Tibial artery (tissue), 4 donors: Measurements from ENCODE around the gene CDSN.

Experiments
- DNase-seq, 2 donors: peaks; one replicate each; pipeline ENCODE4 v3.0.0-alpha.2; 2019
- H3K27ac ChIP-seq, 2 donors: fragments of 200-600 bp; sonication (generic) in 1 of 2; 1 replicate in 1 of 2; 2 replicates in 1 of 2; pipeline ENCODE4 v1.5.1; 2018 to 2019; ENCODE audit warnings: mild to moderate bottlenecking in 1 of 2
- H3K27me3 ChIP-seq, 2 donors: fragments of 200-600 bp; sonication (generic) in 1 of 2; one replicate each; pipeline versions ENCODE4 v1.5.1 to v1.6.0; 2016 to 2019
- H3K36me3 ChIP-seq, 3 donors: fragments of 200-600 bp; sonication (generic) in 2 of 3; one replicate each; pipeline ENCODE4 v1.5.1; 2016 to 2019; ENCODE audit warnings: mild to moderate bottlenecking in 2 of 3
- H3K4me1 ChIP-seq, 4 donors: fragments of 200-600 bp; sonication (generic) in 2 of 4; 1 replicate in 3 of 4; 2 replicates in 1 of 4; pipeline ENCODE4 v1.5.1; 2016 to 2019
- H3K4me3 ChIP-seq, 2 donors: fragments of 200-600 bp; sonication (generic) in 1 of 2; 1 replicate in 1 of 2; 2 replicates in 1 of 2; pipeline ENCODE4 v1.5.1; 2018 to 2019; ENCODE audit warnings: mild to moderate bottlenecking in 2 of 2
- H3K9me3 ChIP-seq, 3 donors: fragments of 200-600 bp; sonication (generic) in 1 of 3; one replicate each; pipeline ENCODE4 v1.5.1; 2016 to 2019
- CTCF ChIP-seq, 2 experiments: fragments of 200-600 bp in 1 of 2; fragments of 450-650 bp in 1 of 2; IDR thresholded peaks; one replicate each; pipeline ENCODE4 v1.5.1; 2017 to 2019; ENCODE audit warnings: antibody characterized with exemption in 2 of 2, mild to moderate bottlenecking in 1 of 2, moderate library complexity in 1 of 2
- intact Hi-C: fragments of 100-400 bp; cut with DNase I; formaldehyde crosslinking; loops from one replicate; pipeline ENCODE4 v1.15.0; 2023; ENCODE audit warnings: low total_unique reads

CDSN gene

DNA sequence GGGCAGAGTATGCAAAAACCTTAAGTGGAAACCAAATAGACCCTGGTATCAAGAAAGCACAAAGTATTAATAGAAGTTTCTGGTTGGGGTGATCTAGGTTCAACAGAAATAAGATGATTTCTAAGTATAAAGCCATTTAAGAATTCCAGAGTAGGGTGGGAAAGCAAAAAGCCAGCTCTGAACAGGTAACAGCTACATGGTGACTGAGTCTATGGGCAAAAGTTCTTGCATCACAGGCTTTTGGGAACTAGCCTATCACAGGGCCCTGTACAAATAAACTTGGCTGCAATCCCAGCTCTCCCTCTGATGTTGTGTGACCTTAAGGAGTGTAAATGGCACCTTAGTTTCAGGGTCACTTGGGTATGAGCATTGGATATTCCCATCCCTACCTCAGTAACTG is 43.7 kb upstream of the CDSN start:
- Histone ChIP-seq H3K36me3 (peaks cover 0 to 15% (median 0%) of the 10 kb centered on the region in 3 donors), H3K4me3 (no peak overlapping the region), H3K27me3 (no peaks in the 10 kb centered on the region), H3K9me3 (no peaks in the 10 kb centered on the region), H3K27ac (no peak overlapping the region), H3K4me1 (peaks cover 0 to 10% (median 8%) of the 10 kb centered on the region in 4 donors)
- TF ChIP-seq CTCF (IDR thresholded peaks at IDR 0.05) = no peak
- intact Hi-C loops = no loop called here
- DNase-seq = no peak

DNA sequence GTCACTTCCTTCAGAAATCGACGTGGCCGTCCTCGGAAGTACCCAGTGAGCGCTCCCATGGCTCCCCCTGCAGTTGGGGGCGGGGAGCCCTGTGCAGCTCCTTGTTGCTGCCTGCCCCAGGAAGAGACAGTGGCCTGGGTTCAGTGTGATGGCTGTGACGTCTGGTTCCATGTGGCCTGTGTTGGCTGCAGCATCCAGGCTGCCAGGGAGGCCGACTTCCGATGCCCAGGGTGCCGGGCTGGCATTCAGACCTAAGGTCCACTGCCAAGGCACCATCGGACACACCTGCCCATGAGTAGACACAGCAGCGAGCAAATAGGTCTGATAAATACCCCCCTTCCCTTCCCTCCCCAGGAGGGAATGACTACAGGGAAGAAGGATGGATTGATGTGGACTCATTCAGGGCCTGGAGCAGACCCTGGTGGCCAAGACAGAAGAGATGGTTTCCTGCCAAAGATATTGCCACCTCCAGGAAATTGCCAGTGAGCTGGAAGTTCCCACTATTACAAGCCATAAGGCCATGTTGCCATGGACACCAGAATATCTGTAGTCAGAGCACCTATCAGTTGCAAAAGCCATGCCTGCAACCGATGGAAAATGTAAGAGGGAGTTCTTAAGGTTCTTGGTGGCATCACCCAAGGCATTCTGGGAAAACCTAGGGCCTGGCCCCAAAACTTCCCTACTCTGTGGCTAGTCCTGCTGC is 42.4 kb upstream of the CDSN start:
- Histone ChIP-seq H3K9me3 (no peaks in the 10 kb centered on the region), H3K27ac (no peak overlapping the region), H3K4me1 (peaks cover 0 to 14% (median 12%) of the 10 kb centered on the region in 4 donors), H3K4me3 (no peak overlapping the region), H3K36me3 (peaks cover 0 to 15% (median 0%) of the 10 kb centered on the region in 3 donors), H3K27me3 (no peaks in the 10 kb centered on the region)
- no peak for TF ChIP-seq CTCF (IDR thresholded peaks at IDR 0.05)
- DNase-seq = no peak
- intact Hi-C loops = no loop called here

GRCh38 chr6:31161216-31162126 is 41.2 kb upstream of the CDSN start:
- no peaks in the 10 kb centered on the region for H3K27me3 ChIP-seq
- peaks cover 0 to 15% (median 0%) of the 10 kb centered on the region in 3 donors for H3K36me3 ChIP-seq
- intact Hi-C loops = no loop called here
- no peak for DNase-seq
- H3K9me3 ChIP-seq = no peaks in the 10 kb centered on the region
- no peak overlapping the region for H3K27ac ChIP-seq
- H3K4me3 ChIP-seq = no peak overlapping the region
- H3K4me1 ChIP-seq = peaks cover 0 to 23% (median 18%) of the 10 kb centered on the region in 4 donors
- no peak for TF ChIP-seq CTCF (IDR thresholded peaks at IDR 0.05)

DNA sequence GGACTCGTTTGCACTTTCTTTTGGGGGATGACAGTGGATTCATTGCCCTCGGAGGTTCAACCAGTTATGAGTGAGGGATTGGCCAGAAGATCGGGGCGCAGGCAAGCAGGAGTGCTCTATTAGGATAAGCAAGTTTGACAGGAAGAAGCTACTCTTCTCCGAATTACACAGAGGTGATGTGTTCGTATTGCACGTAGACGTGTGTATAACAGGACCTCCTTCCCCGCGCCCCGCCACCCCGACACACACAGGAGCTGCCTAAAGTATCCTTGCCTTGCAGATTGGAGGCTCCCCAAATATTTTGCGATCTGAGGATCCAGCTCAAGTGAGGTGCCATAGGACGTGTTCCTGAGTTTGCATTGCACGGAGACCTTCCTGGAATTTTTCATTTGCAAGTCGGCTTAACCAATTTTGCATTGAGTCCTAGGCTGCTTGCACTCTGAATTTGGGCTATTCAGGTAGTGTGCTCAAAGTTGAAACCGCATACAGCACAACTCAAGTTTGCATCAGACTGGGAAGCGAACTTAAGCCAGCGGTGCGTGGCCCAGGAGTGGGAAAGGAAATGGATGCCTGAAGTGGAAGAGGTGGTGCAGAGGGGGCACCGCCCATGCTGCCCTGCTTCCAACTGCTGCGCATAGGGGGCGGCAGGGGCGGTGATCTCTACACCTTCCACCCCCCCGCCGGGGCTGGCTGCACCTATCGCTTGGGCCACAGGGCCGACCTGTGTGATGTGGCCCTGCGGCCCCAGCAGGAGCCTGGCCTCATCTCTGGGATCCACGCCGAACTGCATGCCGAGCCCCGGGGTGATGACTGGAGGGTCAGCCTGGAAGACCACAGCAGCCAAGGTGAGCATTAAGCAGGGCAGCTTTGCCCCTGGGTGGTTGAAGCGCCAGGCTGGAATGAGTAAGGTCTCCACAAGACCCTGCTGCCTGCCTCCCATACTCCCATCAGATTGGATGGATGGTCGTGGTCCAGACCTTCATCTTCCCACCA is 38.9 kb upstream of the CDSN start:
- peaks cover 0 to 26% (median 9%) of the 10 kb centered on the region in 3 donors for H3K36me3 ChIP-seq
- no peaks in the 10 kb centered on the region for H3K9me3 ChIP-seq
- H3K27me3 ChIP-seq = no peaks in the 10 kb centered on the region
- intact Hi-C loops = loop anchor here (5.0 kb wide), 1 partner anchor 38 kb away; no protein-coding TSS in a partner anchor
- peak overlapping the region; percentile 70 to 78 for H3K4me3 ChIP-seq
- peak overlapping the region; percentile 42 to 91 for H3K27ac ChIP-seq
- no peak for TF ChIP-seq CTCF (IDR thresholded peaks at IDR 0.05)
- H3K4me1 ChIP-seq = peaks cover 0 to 23% (median 18%) of the 10 kb centered on the region in 4 donors
- no peak for DNase-seq
